Stimulated activated CD8-positive, alpha-beta memory T cell treated with anti-CD3 and anti-CD28 coated beads, Interleukin-2, amount 100 ng/mL, for 48 hours (primary cell): ENCODE measurements around the gene STAT2.
"Not testable (repeated sequence)": the region's sequence is repeated elsewhere in the genome, so short reads cannot be mapped to it uniquely, and the experiment has no call there.

Source experiments
- DNase-seq, 2 donors: peaks; one replicate each; pipeline ENCODE4 v3.0.0-alpha.2; 2020; ENCODE audit warnings: low read depth in 2 of 2

The STAT2 gene

DNA sequence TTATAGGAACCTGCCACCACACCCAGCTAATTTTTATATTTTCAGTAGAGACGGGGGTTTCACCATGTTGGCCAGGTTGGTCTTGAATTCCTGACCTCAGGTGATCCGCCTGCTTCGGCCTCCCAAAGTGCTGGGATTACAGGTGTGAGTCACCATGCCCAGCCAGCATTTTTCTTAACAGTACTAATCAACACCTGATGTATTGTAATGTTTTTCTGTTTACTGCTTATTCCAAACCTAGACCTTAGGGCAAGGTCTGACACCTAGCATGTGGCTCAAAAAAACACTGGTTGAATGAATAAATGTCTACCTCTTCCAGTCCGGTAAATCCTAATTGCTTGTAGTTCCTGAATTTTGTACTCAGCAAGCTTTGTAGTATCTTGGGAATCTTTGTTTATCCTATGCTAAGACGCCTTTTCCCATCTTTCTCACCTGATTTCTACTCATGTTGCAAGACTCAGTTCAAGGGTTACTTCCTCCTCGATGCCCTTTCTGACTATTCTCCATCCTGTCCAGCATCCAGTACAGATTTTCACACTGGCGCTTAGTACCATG lies 28.9 kb downstream of the STAT2 start:
- DNase-seq: no peak

DNA sequence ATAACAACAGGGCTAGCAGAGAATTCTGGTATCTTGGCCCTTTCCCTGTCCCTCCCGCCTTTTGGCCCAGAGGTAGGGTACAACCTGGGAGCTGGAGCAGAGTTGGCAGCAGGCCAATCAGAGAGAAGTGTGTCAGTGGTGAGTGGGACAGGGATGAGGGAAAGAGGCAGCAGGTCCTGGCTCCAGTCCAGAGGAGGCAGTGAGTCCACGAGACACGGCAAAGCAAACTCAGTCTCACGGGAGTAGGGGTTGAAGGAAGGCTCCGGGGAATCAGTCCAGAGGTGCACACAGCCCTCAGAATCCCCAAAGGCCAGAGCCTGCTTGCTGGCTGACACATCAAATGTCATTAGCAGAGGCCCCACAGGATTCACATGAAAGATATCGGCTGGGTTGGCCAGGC lies 33.4 kb downstream of the STAT2 start:
- DNase-seq: no peak

DNA sequence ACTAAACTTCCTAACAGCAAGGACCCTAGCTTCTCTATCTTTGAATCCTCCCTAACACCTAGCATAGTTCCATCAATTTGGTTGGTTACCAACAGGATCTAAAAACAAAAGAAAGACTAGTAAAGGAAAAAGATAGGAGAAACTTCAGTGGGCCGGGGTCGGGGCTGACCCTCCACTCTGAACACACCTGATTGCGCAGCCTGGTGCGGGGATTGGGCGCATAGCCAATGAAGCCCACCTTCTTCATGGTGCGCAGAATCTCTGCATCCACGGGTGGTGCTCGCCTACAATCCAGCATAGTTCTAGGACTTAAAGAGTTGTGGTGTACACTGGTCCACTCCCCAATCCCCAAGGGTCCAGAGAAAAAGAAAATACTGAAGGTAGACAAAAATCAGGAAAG lies 33.8 kb downstream of the STAT2 start:
- DNase-seq: no peak

DNA sequence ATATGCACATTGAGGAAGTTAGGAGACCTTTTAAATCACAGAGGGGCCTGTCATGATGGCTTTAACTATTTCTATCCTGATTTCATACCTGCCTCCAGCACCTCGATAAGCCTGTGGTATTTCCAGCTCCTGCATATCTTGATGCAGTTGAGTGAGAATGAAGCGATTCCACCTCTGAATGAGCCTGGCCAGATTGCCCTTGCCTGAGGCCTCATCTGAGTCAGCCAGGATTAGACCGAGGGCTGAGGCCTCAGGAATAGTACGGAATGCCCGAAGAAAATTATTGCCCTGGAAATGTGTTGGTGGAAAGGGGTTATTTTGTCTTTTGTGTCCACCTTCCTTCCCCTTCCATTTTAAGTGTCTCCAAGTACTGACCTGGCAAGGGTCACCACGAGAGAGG lies 35.7 kb downstream of the STAT2 start:
- no peak for DNase-seq

DNA sequence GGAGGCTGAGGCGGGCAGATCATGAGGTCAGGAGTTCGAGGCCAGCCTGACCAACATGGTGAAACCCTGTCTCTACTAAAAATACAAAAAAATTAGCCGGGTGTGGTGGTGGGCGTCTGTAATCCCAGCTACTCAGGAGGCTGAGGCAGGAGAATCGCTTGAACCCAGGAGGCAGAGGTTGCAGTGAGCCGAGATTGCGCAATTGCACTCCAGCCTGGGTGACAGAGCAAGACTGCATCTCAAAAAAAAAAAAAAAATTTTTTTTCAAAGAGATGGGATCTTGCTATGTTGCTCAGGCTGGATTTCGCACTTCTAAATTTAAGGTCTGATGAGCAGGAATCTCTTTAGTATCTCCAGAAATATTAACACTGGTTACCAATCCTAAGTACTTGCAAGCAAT lies 38.3 kb downstream of the STAT2 start:
- DNase-seq: not testable (repeated sequence)

DNA sequence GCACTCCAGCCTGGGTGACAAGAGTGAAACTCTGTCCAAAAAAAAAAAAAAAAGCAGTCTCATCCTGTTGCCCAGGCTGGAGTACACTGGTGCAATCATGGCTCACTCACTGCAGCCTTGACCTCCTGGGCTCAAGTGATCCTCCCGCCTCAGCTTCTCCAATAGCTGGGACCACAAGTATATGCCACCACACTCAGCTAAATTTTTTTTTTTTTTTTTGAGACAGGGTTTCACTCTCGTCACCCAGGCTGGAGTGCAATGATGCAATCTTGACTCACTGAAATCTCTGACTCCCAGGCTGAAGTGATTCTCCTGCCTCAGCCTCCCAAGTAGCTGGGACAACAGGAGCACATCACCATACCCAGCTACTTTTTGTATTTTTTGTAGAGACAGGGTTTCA lies 38.9 kb downstream of the STAT2 start:
- no peak for DNase-seq

DNA sequence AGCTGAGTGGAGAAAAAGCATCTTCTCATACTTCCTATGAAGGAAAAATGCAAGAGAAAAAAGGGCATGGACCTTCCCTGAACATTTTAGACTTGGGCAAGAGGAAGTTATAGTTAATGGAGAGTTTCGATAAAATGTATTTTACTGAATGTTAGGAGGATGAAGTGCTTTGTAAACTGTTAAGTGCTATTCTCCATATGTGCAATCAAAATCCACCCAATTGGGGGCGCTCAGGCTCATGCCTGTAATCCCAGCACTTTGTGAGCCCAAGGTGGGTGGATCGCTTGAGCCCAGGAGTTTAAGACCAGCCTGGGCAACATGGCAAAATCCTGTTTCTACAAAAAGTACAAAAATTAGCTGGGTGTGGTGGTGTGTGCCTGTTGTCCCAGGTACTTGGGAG lies 42.2 kb downstream of the STAT2 start:
- no peak for DNase-seq

DNA sequence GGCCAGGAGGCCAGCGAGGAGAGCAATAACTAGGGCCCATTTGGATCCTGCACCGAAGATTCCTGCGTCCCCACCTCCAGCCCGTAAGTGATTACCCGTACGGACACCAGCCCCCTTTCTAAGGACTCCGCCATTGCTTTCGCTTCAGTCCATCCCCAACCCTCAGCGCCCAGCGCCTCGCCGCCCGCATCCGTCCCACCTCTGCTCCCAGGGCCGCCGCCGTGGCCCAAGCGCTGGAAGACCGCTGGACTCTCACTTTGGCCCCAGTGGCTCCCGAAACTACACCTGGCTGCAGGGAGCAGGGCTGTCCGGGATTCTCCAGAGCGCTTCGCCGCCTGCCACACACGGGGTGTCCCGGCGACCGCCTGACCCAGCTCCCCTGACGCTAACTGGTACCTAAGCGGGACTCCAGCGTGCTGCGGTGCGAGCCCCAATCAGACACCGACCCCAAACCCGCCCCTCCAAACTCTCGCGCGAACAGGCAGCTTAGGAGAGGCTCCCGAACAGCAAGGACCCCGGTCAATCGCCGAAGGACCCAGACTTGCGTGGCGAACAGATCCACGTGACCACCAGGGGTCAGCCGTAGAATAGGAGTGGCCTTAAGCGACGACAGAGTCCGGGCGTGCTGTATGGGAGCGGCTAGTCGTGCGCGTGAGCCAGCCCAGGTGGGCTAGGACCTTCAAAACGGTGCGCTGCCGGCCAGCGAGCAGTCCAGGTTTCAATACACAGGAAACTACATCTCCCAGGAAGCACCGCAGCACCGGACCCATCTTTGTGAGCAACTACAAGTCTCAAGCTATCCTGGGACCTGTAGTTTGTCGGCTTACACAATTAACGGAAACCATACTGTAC lies 44.1 kb downstream of the STAT2 start, which contains the start of gene CNPY2:
CNPY2 (minus strand) TSS at position 367 of the 852 bp plus-strand sequence. CDS start 771 bp downstream, outside the sequence.
- DNase-seq: peak; percentile 89 to 95

DNA sequence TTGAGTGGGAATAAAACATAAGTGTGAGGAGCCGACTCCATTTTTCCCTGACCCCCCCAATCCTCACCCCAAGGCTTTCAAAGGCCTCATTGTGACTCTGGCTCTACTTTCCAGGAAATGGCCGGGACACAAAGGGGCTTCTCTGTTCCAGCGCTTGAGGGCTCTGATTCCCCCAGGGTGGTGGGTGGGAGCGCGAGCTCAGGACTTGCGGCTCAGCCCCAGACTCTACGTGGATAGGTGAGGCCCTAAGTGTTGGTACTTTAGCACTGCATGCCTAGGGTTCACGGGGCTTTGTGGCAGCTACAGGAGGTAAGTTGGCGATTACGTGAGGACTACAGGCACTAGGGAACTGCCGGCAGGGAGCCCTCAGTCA lies 44.7 kb downstream of the STAT2 start:
- DNase-seq: no peak

DNA sequence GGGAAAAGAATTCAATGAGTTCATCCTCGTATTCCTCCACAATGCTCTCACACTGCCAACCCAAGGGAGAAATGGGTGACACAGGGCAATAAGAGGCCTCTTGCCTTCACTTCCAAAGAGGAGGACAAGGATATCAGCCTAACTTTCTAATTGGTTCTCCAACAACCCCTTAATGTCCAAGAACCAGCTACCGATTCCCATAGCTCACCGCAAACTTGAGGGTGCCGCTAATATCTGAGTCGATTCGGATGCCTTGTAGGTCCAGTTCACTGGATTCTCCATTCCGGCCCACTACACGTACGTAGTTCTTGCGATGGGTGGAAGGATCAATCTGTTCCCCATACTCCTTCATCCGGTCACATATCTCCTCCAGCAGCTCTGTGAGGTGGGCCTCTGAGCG lies 48.9 kb downstream of the STAT2 start:
- DNase-seq: no peak

DNA sequence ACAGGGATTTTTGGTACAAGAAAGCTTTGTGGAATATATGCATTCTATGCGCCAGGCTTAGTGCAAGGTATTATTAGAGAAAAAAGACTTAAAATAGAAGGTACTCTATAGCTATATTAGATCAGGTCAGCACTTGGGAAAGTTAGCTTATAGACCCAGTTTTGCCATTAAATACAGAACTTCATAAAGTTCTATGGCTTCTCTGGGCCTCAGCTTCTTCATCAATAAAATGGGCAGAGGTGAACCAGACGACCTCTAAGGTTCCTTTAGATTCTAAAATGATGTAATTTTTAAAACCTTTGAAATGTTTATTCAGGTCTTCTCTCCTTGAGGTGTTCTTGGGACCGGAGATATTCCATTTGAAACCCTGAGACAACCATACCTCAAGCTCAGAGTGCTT lies 51.2 kb downstream of the STAT2 start:
- DNase-seq: no peak

DNA sequence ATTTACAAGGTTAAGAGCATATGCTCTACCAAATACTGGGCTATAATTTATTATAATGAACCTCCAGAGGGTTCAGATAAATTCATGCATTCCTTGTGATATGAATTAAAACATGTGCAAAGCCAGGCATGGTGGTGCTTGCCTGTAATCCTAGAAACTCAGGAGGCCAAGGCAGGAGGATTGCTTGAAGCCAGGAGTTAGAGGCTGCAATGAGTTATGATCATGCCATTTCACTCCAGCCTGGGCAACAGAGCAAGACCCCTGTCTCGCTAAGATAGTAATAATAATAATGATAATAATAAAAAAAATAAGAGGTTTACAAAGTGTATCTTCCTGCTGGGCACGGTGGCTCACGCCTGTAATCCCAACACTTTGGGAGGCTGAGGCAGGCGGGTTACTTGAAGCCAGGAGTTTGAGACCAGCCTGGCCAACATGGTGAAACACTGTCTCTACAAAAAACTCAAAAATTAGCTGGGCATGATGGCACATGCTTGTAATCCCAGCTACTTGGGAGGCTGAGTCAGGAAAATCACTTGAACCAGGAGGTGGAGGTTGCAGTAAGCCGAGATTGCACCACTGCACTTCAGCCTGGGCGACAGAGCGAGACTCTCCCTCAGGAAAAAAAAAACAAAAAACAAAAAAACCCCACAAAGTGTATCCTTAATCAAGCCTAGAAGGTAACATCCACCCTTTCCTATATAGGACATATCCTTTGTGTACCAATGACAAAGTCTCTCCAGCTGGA lies 52.5 kb downstream of the STAT2 start:
- no peak for DNase-seq

DNA sequence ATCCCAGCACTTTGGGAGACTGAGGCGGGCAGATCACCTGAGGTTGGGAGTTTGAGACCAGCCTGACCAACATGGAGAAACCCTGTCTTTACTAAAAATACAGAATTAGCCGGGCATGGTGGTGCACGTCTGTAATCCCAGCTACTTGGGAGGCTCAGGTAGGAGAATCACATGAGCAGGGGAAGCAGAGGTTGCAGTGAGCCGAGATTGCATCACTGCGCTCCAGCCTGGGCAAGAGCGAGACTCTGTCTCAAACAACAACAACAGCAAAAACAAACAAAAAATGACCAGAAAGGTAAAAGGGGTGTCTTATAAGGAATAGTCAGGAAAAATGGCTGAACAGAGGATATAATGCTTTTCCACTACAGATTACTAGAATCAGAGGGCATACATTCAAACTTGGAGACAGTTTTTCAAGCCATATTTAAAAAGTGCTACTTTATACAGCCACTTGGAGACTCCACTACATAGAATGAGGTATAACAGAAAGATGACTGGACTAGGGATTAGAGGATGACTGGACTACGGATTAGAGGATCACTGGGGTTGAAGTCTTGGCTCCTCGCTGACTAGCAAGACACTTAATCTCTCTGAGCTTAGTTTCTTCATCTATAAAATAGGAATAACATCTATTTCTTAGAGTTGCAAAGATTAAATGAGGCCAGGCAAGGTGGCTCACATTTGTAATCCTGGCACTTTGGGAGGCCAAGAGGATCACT lies 54.9 kb downstream of the STAT2 start:
- no peak for DNase-seq

DNA sequence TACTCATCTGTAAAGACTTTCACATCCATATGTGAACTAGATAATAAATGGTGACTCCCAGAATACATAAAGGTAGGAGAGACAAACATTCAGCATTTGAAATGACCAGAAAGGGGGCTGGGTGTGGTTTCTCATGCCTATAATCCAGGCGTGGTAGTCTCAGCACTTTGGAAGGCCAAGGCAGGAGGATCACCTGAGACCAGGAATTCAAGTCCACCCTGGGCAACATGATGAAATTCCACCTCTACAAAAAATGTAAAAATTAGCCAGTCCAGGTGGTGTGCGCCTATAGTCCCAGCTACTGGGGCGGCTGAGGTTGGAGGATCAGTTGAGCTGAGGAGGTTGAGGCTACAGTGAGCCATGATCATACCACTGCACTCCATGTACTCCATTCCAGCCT lies 55.6 kb downstream of the STAT2 start:
- no peak for DNase-seq

DNA sequence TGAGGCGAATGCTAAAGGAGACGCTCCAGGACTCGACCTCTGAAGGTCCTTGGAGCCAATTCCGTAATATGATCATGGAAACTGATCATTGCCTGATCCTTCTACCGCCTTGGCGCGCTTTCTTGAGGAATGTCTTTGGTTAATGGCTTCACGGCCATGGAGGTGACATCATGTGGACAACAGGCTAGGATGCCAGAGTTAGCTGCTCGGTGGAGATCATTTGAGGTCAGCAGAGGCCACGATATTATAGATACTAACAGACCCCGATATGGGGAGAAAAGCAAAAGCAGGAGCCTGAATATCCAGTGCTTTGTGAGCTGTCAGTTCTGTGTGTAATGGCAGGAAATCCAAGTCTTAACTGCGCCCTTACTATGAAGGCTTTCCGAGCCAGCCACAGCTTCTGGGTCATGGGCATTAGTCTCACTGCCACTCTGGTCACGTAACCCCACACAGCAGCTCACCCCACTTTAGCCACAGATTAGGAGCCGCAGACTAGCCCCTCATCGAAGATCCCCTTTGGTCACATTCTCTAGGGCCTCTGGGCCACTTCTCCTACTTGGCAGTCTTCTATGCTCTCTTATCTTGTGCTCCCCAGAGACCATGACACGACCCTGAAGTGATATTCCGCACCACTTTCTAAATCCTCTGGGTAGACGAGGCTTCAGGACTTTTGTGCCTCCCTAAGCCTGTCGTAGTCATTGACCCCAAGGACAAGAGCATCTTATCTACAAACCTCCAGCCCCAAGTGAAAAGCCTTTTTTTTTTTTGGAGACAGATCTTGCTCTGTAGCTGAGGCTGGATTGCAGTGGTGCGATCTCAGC lies 59.1 kb downstream of the STAT2 start:
- no peak for DNase-seq

DNA sequence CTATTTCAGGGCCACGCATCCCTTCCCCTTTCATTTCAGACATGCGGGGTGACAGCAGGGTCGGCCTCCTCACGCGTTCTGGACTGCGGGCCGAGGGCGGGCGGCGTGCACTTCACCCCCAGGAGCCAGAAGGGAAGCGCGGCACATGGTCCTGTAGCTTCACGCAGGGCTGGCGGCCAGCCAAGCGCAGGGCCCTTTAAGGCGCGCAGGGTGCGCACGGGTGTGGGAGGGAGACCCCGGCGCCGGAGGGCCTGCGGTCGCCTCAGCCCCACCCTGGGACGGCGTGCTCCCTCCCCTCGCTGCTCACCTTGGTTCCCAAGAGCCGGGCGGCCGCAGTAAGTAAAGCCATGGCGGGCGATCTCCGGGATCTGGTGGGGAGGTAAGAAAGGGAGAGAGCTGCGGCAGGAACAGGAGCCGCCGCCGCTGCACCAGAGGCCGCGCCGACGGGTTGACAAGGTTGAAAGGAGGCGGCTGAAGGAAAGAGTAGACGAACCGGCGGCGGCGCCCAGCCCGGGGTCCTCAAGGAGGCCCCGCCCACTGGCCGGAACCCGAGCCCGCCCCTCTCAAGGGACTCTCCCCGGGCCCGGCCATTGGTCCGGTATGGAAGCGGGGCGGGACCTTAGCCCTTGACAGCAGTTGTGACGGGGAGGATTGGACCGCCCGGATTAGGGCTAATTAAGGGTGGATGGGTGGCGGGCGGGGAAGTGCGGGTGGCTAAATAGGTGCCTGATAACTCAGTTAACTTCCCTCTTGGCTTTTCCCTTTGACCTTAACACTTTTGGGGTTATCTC lies 59.9 kb downstream of the STAT2 start, which contains the start of gene CS:
CS (minus strand) TSS at position 478 of the 791 bp plus-strand sequence; CDS start at position 349, 129 bp downstream.
- DNase-seq: peak; percentile 97 to 99

DNA sequence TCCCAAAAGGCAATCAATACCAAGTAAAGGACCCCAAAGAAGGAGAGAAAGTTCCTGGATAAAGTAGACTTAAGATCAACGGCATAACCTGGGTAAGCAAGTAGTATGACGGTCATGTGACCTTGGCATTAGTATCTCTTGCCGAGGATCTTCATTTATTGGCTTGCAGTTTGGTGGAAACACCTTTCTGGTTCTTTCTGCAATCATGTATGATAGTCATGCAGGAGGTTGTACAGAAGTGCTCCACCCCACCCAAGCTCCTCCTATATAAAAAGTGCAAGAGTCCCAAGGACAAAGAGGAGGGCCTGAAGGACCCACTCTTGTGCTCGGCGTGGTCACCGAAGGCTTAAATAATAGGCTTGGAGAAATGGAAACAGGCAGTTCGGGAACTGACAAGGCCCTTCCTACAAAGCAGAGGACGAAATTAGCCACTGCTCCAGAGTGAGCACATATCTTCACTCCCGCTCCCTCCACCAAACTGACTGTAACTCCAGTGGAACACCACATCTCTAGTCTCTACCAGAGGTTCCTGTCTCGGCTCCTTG lies 60.5 kb downstream of the STAT2 start:
- no peak for DNase-seq

DNA sequence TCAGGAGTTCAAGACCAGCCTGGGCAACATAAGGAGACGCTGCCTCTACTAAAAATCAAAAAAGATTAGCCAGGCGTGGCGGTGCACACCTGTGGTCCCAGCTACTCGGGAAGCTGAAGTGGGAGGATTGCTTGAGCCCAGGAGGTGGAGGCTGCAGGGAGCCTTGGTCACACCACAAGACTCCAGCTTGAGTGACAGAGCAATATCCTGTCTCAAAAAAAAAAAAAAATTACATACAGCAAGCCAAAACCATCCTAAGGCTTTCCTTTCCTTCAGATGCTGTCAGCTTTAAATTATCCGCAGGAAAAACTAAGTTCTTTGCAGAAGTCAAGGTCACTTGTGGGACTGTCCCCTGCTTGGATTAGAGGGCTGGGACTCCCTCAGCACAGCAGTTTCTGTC lies 61.1 kb downstream of the STAT2 start:
- no peak for DNase-seq

DNA sequence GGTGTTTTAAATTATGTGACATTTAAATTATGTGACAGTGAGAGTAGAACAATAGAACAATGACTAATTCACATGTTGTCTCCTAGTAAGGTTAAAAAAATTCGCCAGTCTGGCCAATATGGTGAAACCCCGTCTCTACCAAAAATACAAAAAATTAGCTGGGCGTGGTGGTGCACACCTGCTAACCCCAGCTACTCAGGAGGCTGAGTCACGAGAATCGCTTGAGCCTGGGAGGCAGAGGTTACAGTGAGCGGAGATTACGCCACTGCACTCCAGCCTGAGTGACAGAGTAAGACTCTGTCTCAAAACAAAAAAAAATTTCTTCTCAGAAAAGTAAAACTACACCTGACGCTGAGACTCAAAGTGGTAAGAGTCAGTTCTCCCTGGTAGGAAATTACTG lies 62.5 kb downstream of the STAT2 start:
- DNase-seq: no peak

DNA sequence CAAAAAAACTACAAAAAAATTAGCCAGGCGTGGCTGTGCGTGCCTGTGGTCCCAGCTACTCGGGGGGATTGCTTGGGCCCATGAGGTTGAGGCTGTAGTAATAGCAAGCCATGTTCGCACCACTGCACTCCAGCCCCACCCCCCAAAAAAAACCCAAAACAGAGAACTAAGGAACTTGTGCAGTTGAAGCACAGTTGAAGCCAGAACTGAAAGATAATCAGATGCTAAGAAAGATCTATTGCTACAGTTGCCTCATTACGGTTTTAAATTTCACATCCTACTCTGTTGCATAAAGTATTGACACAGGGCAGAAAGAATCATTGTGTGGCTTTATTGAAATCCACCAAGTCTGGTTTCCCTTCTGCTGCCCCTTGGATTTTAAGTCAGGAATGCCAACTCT lies 63.6 kb downstream of the STAT2 start:
- no peak for DNase-seq
